SH-SY5Y (cell line): Measurements from ENCODE around the gene PCSK5.

Experiments used
- GATA2 ChIP-seq: IDR thresholded peaks from 2 replicates; pipeline ENCODE4 v1.6.1; 2011; ENCODE audit warnings: mild to moderate bottlenecking, low read depth, low read length
- GATA3 ChIP-seq: IDR thresholded peaks from 2 replicates; pipeline ENCODE4 v1.6.1; 2011; ENCODE audit warnings: low read depth, mild to moderate bottlenecking, low read length, moderate library complexity

PCSK5 gene

GRCh38 chr9:75962013-75962661 lies 71.7 kb downstream of the PCSK5 start:
- TF ChIP-seq GATA2: no peak
- no peak for TF ChIP-seq GATA3

GRCh38 chr9:75962662-75963036 lies 72.2 kb downstream of the PCSK5 start:
- no peak for TF ChIP-seq GATA2
- no peak for TF ChIP-seq GATA3

GRCh38 chr9:75964427-75964826 lies 74.0 kb downstream of the PCSK5 start:
- no peak for TF ChIP-seq GATA2
- no peak for TF ChIP-seq GATA3

GRCh38 chr9:75965231-75965630 lies 74.8 kb downstream of the PCSK5 start:
- TF ChIP-seq GATA3: no peak
- TF ChIP-seq GATA2: no peak

GRCh38 chr9:75967556-75967955 lies 77.1 kb downstream of the PCSK5 start:
- TF ChIP-seq GATA3 (no peak), GATA2 (no peak)

- TF ChIP-seq GATA2 (no peak), GATA3 (no peak)
Observed at GRCh38 chr9:75974016-75974766, 83.7 kb downstream of the PCSK5 start.

GRCh38 chr9:75975071-75975470 lies 84.6 kb downstream of the PCSK5 start:
- TF ChIP-seq GATA3: no peak
- no peak for TF ChIP-seq GATA2

- TF ChIP-seq GATA3 (no peak), GATA2 (no peak)
Observed at GRCh38 chr9:75976549-75976948, 86.1 kb downstream of the PCSK5 start.

- no peak for TF ChIP-seq GATA2
- no peak for TF ChIP-seq GATA3
Observed at GRCh38 chr9:75979362-75979761, 88.9 kb downstream of the PCSK5 start.

- TF ChIP-seq GATA3 (no peak), GATA2 (no peak)
Observed at GRCh38 chr9:75983319-75984045, 93.0 kb downstream of the PCSK5 start.

GRCh38 chr9:75985515-75985914 lies 95.0 kb downstream of the PCSK5 start:
- TF ChIP-seq GATA3 (no peak), GATA2 (no peak)

GRCh38 chr9:75988663-75989062 lies 98.2 kb downstream of the PCSK5 start:
- TF ChIP-seq GATA2 (no peak), GATA3 (no peak)

GRCh38 chr9:75990156-75990555 lies 99.7 kb downstream of the PCSK5 start:
- no peak for TF ChIP-seq GATA2
- TF ChIP-seq GATA3: no peak

- TF ChIP-seq GATA2 (no peak), GATA3 (no peak)
Observed at GRCh38 chr9:75990576-75991304, 100.3 kb downstream of the PCSK5 start.

- TF ChIP-seq GATA3: no peak
- no peak for TF ChIP-seq GATA2
Observed at GRCh38 chr9:75992482-75993206, 102.2 kb downstream of the PCSK5 start.

GRCh38 chr9:75993434-75993833 lies 103.0 kb downstream of the PCSK5 start:
- TF ChIP-seq GATA3 (no peak), GATA2 (no peak)
